Natural killer cell (primary cell): ENCODE data around the gene CHN2. TPM values are rescaled to one million over a fixed set of nuclear protein-coding genes. Genes with fewer than 3 reads are reported as not detected.

Source experiments
- ATAC-seq, 3 donors: fragments of 150-1000 bp in 2 of 3; fragments of 200-7000 bp in 1 of 3; cut with Tn5 transposase; 1 replicate in 1 of 3; 2 replicates in 2 of 3; pipeline ENCODE4 v1.10.0; 2021; ENCODE audit warnings: mild to moderate bottlenecking in 2 of 3, moderate library complexity in 2 of 3
- DNase-seq, 2 donors: peaks; one replicate each; pipeline versions ENCODE4 v3.0.0 to v3.0.0-alpha.2; 2013 to 2021; ENCODE audit warnings: mixed read lengths in 1 of 2
- H3K27ac ChIP-seq: one replicate; pipeline ENCODE4 v1.5.1; 2013; ENCODE audit warnings: mild to moderate bottlenecking, low read length
- H3K27me3 ChIP-seq: one replicate; pipeline ENCODE4 v1.6.1; 2013; ENCODE audit warnings: low read length; ENCODE audit not compliant: control insufficient read depth, insufficient read depth
- H3K36me3 ChIP-seq: one replicate; pipeline ENCODE4 v1.6.1; 2013; ENCODE audit warnings: low read length; ENCODE audit not compliant: control insufficient read depth, insufficient read depth
- H3K4me1 ChIP-seq: one replicate; pipeline ENCODE4 v1.6.1; 2013; ENCODE audit warnings: low read length; ENCODE audit not compliant: control insufficient read depth, insufficient read depth
- H3K4me3 ChIP-seq: one replicate; pipeline ENCODE4 v1.5.1; 2013; ENCODE audit warnings: low read length
- H3K9me3 ChIP-seq: one replicate; pipeline ENCODE4 v1.6.1; 2013; ENCODE audit warnings: low read length; ENCODE audit not compliant: control insufficient read depth, insufficient read depth
- H3K27ac Mint-ChIP-seq, 2 donors: one replicate each; pipeline ENCODE4 v1.8.0; 2022; ENCODE audit warnings: mild to moderate bottlenecking in 2 of 2, mixed read lengths in 2 of 2, moderate library complexity in 1 of 2
- H3K27me3 Mint-ChIP-seq, 2 donors: one replicate each; pipeline ENCODE4 v1.8.0; 2022; ENCODE audit warnings: low read depth in 2 of 2, mixed read lengths in 2 of 2
- H3K36me3 Mint-ChIP-seq: one replicate; pipeline ENCODE4 v1.8.0; 2022; ENCODE audit warnings: mixed read lengths
- H3K4me1 Mint-ChIP-seq, 2 donors: one replicate each; pipeline ENCODE4 v1.8.0; 2022; ENCODE audit warnings: mixed read lengths in 2 of 2
- H3K4me3 Mint-ChIP-seq: one replicate; pipeline ENCODE4 v1.8.0; 2022; ENCODE audit warnings: mild to moderate bottlenecking, moderate library complexity, mixed read lengths
- H3K9me3 Mint-ChIP-seq, 2 donors: one replicate each; pipeline ENCODE4 v1.8.0; 2022; ENCODE audit warnings: mixed read lengths in 2 of 2
- CTCF ChIP-seq: fragments of 200-600 bp; IDR thresholded peaks from one replicate; pipeline ENCODE4 v1.8.0; 2022; ENCODE audit warnings: antibody characterized with exemption
- WGBS: methylation state at CpG from one replicate; pipeline ENCODE4 v1.1.7; 2013; ENCODE audit warnings: missing lambda C conversion rate; ENCODE audit not compliant: insufficient coverage; 5-methylcytosine and 5-hydroxymethylcytosine counted together
- intact Hi-C: fragments of 100-400 bp; cut with micrococcal nuclease; formaldehyde crosslinking; loops from one replicate; pipeline ENCODE4 v1.14.2; 2022
- total RNA-seq, 4 donors: library from RNA; stranded (reverse); fragments of 120-200 nt in 1 of 4; gene quantifications; one replicate each; pipeline versions ENCODE4 v1.2.3 to v1.2.4, GENCODE V29; 2013 to 2022

CHN2 gene
- total RNA-seq, 3 donors from 2014 or later (not counting 1 experiment from before 2014, with no cell fraction given): 23.2 to 40.6 (median 30.2) TPM

GRCh38 chr7:29193316-29194205, 1.0 kb upstream of the CHN2 start:
- no peak for ATAC-seq
- Mint-ChIP-seq H3K4me3 (peak overlapping the region; percentile 93), H3K36me3 (no peaks in the 10 kb centered on the region), H3K27ac (peak overlapping the region in 1 of 2 donors; percentile 92), H3K4me1 (peaks cover 40 to 51% of the 10 kb centered on the region in 2 donors), H3K9me3 (peaks cover 0 to 2% of the 10 kb centered on the region in 2 donors), H3K27me3 (peaks cover 5 to 10% of the 10 kb centered on the region in 2 donors)
- Histone ChIP-seq H3K4me1 (peaks cover 23% of the 10 kb centered on the region), H3K4me3 (no peak overlapping the region), H3K36me3 (no peaks in the 10 kb centered on the region), H3K27me3 (no peaks in the 10 kb centered on the region), H3K9me3 (no peaks in the 10 kb centered on the region), H3K27ac (no peak overlapping the region)
- no peak for TF ChIP-seq CTCF
- peak in 1 of 2 donors; percentile 6 for DNase-seq
- 52% methylated on average over 26 of the region's 26 CpGs for WGBS
- intact Hi-C loops: no loop called here

- no peak for TF ChIP-seq CTCF
- H3K27me3 ChIP-seq: no peaks in the 10 kb centered on the region
- intact Hi-C loops: no loop called here
- Mint-ChIP-seq H3K27me3 (peaks cover 5 to 10% of the 10 kb centered on the region in 2 donors), H3K4me1 (peaks cover 40 to 51% of the 10 kb centered on the region in 2 donors), H3K9me3 (peaks cover 0 to 2% of the 10 kb centered on the region in 2 donors), H3K27ac (peak overlapping the region; percentile 88 to 92), H3K4me3 (peak overlapping the region; percentile 93), H3K36me3 (no peaks in the 10 kb centered on the region)
- no peaks in the 10 kb centered on the region for H3K9me3 ChIP-seq
- H3K4me3 ChIP-seq: peak overlapping the region; percentile 79
- DNase-seq (no peak), ATAC-seq (no peak)
- H3K4me1 ChIP-seq: peaks cover 23% of the 10 kb centered on the region
- WGBS: 6% methylated on average over 32 of the region's 40 CpGs
- no peaks in the 10 kb centered on the region for H3K36me3 ChIP-seq
- no peak overlapping the region for H3K27ac ChIP-seq
Observed at GRCh38 chr7:29194206-29194593, 375 bp upstream of the CHN2 start.

- Mint-ChIP-seq H3K36me3 (no peaks in the 10 kb centered on the region), H3K4me3 (peak overlapping the region; percentile 93), H3K9me3 (peaks cover 0 to 2% of the 10 kb centered on the region in 2 donors), H3K27ac (peak overlapping the region; percentile 88 to 92), H3K27me3 (peaks cover 0 to 8% of the 10 kb centered on the region in 2 donors), H3K4me1 (peaks cover 39 to 52% of the 10 kb centered on the region in 2 donors)
- WGBS: 0% methylated on average over 4 of the region's 4 CpGs
- Histone ChIP-seq H3K9me3 (no peaks in the 10 kb centered on the region), H3K27ac (peak overlapping the region; percentile 46), H3K4me1 (peaks cover 17% of the 10 kb centered on the region), H3K4me3 (peak overlapping the region; percentile 79), H3K36me3 (no peaks in the 10 kb centered on the region), H3K27me3 (no peaks in the 10 kb centered on the region)
- TF ChIP-seq CTCF: no peak
- intact Hi-C loops: loop anchor here (1.0 to 5.0 kb wide), 4 partner anchors 48 to 159 kb away; no protein-coding TSS in a partner anchor
- ATAC-seq (peak; percentile 38 to 59 (median 59)), DNase-seq (peak in 1 of 2 donors; percentile 56)
Observed at GRCh38 chr7:29196191-29196590, 1.6 kb downstream of the CHN2 start.
